SJCRH30 (cell line): ENCODE measurements around the gene CYGB. TPM values are rescaled to one million over a fixed set of nuclear protein-coding genes. Genes with fewer than 3 reads are reported as not detected.

ENCODE experiments used
- DNase-seq, 2 experiments: peaks; one replicate each; pipeline ENCODE4 v3.0.0-alpha.2; 2015 to 2020
- H3K27ac ChIP-seq: fragments of 250-450 bp; sonication (Bioruptor Pico); 2 replicates; pipeline ENCODE4 v1.5.1; 2020; ENCODE audit warnings: mild to moderate bottlenecking, moderate library complexity
- H3K27me3 ChIP-seq: fragments of 250-450 bp; sonication (Bioruptor Pico); 2 replicates; pipeline ENCODE4 v1.5.1; 2020; ENCODE audit warnings: mild to moderate bottlenecking, moderate library complexity
- H3K36me3 ChIP-seq: fragments of 250-450 bp; sonication (Bioruptor Pico); 2 replicates; pipeline ENCODE4 v1.5.1; 2020; ENCODE audit warnings: mild to moderate bottlenecking, moderate library complexity
- H3K4me1 ChIP-seq: fragments of 250-450 bp; sonication (Bioruptor Pico); 2 replicates; pipeline ENCODE4 v1.5.1; 2020; ENCODE audit warnings: mild to moderate bottlenecking, moderate library complexity
- H3K4me3 ChIP-seq: fragments of 250-450 bp; sonication (Bioruptor Pico); 2 replicates; pipeline ENCODE4 v1.5.1; 2020; ENCODE audit warnings: mild to moderate bottlenecking, moderate library complexity
- H3K9me3 ChIP-seq: fragments of 250-450 bp; sonication (Bioruptor Pico); replicated peaks from 2 replicates; pipeline ENCODE4 v1.5.1; 2020; ENCODE audit warnings: mild to moderate bottlenecking, moderate library complexity
- total RNA-seq: library from RNA; depleted of rRNA; stranded (reverse); fragments of >200 nt; shearing (Covaris generic); gene quantifications from 2 replicates; pipeline ENCODE4 v1.2.3, GENCODE V29; 2014

The CYGB gene
- total RNA-seq, 1 experiment from 2014 or later = not detected

- H3K27ac ChIP-seq = no peak overlapping the region
- H3K36me3 ChIP-seq = no peaks in the 10 kb centered on the region
- no peak for DNase-seq
- H3K9me3 ChIP-seq = no peaks in the 10 kb centered on the region
- no peak overlapping the region for H3K4me3 ChIP-seq
- peaks cover 24% of the 10 kb centered on the region for H3K4me1 ChIP-seq
- no peaks in the 10 kb centered on the region for H3K27me3 ChIP-seq
Measured at GRCh38 chr17:76549539-76549938, 12.0 kb upstream of the CYGB start.

GRCh38 chr17:76549215-76549518 is 11.7 kb upstream of the CYGB start:
- DNase-seq = no peak
- no peaks in the 10 kb centered on the region for H3K9me3 ChIP-seq
- no peaks in the 10 kb centered on the region for H3K36me3 ChIP-seq
- H3K4me1 ChIP-seq = peaks cover 24% of the 10 kb centered on the region
- no peak overlapping the region for H3K4me3 ChIP-seq
- H3K27me3 ChIP-seq = no peaks in the 10 kb centered on the region
- no peak overlapping the region for H3K27ac ChIP-seq

- Histone ChIP-seq H3K9me3 (no peaks in the 10 kb centered on the region), H3K4me3 (no peak overlapping the region)
Measured at GRCh38 chr17:76548378-76549214, 11.1 kb upstream of the CYGB start.

GRCh38 chr17:76547642-76548202 is 10.2 kb upstream of the CYGB start:
- Histone ChIP-seq H3K27me3 (no peaks in the 10 kb centered on the region), H3K9me3 (no peaks in the 10 kb centered on the region), H3K27ac (no peak overlapping the region), H3K4me1 (peaks cover 35% of the 10 kb centered on the region), H3K36me3 (no peaks in the 10 kb centered on the region), H3K4me3 (no peak overlapping the region)
- DNase-seq = no peak

More at GRCh38 chr17:76548378-76549214, 11.1 kb upstream of the CYGB start:
- Histone ChIP-seq H3K36me3 (no peaks in the 10 kb centered on the region), H3K27ac (no peak overlapping the region), H3K27me3 (no peaks in the 10 kb centered on the region), H3K4me1 (peaks cover 26% of the 10 kb centered on the region)
- DNase-seq = no peak

GRCh38 chr17:76547183-76547641 is 9.7 kb upstream of the CYGB start:
- no peak overlapping the region for H3K4me3 ChIP-seq
- no peak overlapping the region for H3K27ac ChIP-seq
- H3K27me3 ChIP-seq = no peaks in the 10 kb centered on the region
- no peaks in the 10 kb centered on the region for H3K9me3 ChIP-seq
- peak; percentile 89 to 95 for DNase-seq
- H3K4me1 ChIP-seq = peaks cover 35% of the 10 kb centered on the region
- no peaks in the 10 kb centered on the region for H3K36me3 ChIP-seq

GRCh38 chr17:76546556-76547182 is 9.2 kb upstream of the CYGB start:
- no peak overlapping the region for H3K27ac ChIP-seq
- no peaks in the 10 kb centered on the region for H3K36me3 ChIP-seq
- H3K27me3 ChIP-seq = no peaks in the 10 kb centered on the region
- DNase-seq = peak in 1 of 2 experiments; percentile 60
- peaks cover 38% of the 10 kb centered on the region for H3K4me1 ChIP-seq
- no peaks in the 10 kb centered on the region for H3K9me3 ChIP-seq
- H3K4me3 ChIP-seq = no peak overlapping the region

GRCh38 chr17:76545918-76546555 is 8.5 kb upstream of the CYGB start:
- no peak for DNase-seq
- Histone ChIP-seq H3K4me3 (no peak overlapping the region), H3K27ac (no peak overlapping the region), H3K9me3 (no peaks in the 10 kb centered on the region), H3K36me3 (no peaks in the 10 kb centered on the region), H3K4me1 (peaks cover 41% of the 10 kb centered on the region), H3K27me3 (no peaks in the 10 kb centered on the region)

GRCh38 chr17:76544546-76545365 is 7.2 kb upstream of the CYGB start:
- Histone ChIP-seq H3K4me1 (peaks cover 44% of the 10 kb centered on the region), H3K27me3 (no peaks in the 10 kb centered on the region), H3K9me3 (no peaks in the 10 kb centered on the region), H3K4me3 (peak overlapping the region; percentile 43), H3K27ac (peak overlapping the region; percentile 13; the same call in 1 of the 2 replicates), H3K36me3 (no peaks in the 10 kb centered on the region)
- no peak for DNase-seq

- peaks cover 52% of the 10 kb centered on the region for H3K4me1 ChIP-seq
- peak overlapping the region; percentile 13; the same call in 1 of the 2 replicates for H3K27ac ChIP-seq
- DNase-seq = peak; percentile 85 to 90
- H3K9me3 ChIP-seq = no peaks in the 10 kb centered on the region
- no peaks in the 10 kb centered on the region for H3K36me3 ChIP-seq
- peak overlapping the region; percentile 43 for H3K4me3 ChIP-seq
- no peaks in the 10 kb centered on the region for H3K27me3 ChIP-seq
Measured at GRCh38 chr17:76543826-76544545, 6.5 kb upstream of the CYGB start.

- H3K9me3 ChIP-seq = no peaks in the 10 kb centered on the region
- no peaks in the 10 kb centered on the region for H3K36me3 ChIP-seq
- H3K4me1 ChIP-seq = peaks cover 57% of the 10 kb centered on the region
- peak overlapping the region; percentile 43 for H3K4me3 ChIP-seq
- H3K27me3 ChIP-seq = no peaks in the 10 kb centered on the region
- DNase-seq = no peak
- H3K27ac ChIP-seq = peak overlapping the region; percentile 2; the same call in 1 of the 2 replicates
Measured at GRCh38 chr17:76543482-76543825, 5.9 kb upstream of the CYGB start.

GRCh38 chr17:76542984-76543383 is 5.5 kb upstream of the CYGB start:
- Histone ChIP-seq H3K4me1 (peaks cover 58% of the 10 kb centered on the region), H3K27ac (no peak overlapping the region), H3K9me3 (no peaks in the 10 kb centered on the region), H3K27me3 (no peaks in the 10 kb centered on the region), H3K36me3 (no peaks in the 10 kb centered on the region), H3K4me3 (no peak overlapping the region)
- DNase-seq = no peak

- no peak overlapping the region for H3K27ac ChIP-seq
- H3K36me3 ChIP-seq = no peaks in the 10 kb centered on the region
- H3K27me3 ChIP-seq = no peaks in the 10 kb centered on the region
- no peak for DNase-seq
- H3K9me3 ChIP-seq = no peaks in the 10 kb centered on the region
- H3K4me1 ChIP-seq = peaks cover 58% of the 10 kb centered on the region
- H3K4me3 ChIP-seq = no peak overlapping the region
Measured at GRCh38 chr17:76542566-76542971, 5.1 kb upstream of the CYGB start.

- no peak for DNase-seq
- H3K27me3 ChIP-seq = no peaks in the 10 kb centered on the region
Measured at GRCh38 chr17:76541739-76542454, 4.4 kb upstream of the CYGB start.

More at GRCh38 chr17:76541739-76542454, 4.4 kb upstream of the CYGB start:
- peaks cover 54% of the 10 kb centered on the region for H3K4me1 ChIP-seq
- no peak overlapping the region for H3K4me3 ChIP-seq
- H3K27ac ChIP-seq = no peak overlapping the region
- no peaks in the 10 kb centered on the region for H3K9me3 ChIP-seq
- no peaks in the 10 kb centered on the region for H3K36me3 ChIP-seq
